ENCODE data around the gene ID1.
"Not testable (repeated sequence)": the region's sequence is repeated elsewhere in the genome, so short reads cannot be mapped to it uniquely, and the experiment has no call there.

The ID1 gene

DNA sequence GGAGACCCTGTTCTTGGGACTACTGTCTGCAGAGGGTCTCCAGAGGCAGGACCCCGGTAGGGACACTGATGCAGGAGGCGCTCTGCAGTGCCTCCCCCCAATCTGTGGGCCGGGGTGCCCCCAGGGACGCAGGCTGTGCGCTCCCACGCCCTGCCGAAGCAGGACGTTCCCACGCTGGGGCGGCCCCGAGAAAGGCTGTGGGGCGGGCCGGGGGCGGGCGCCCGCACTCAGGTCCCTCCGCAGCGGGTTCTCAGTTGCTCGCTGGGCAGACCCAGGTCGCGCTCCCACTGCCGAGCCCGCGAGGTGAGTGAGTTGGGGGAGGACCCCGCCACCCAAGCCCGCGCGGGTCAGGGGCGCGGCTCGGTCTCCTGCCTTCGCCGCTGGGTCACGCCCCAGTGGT is 32.6 kb downstream of the ID1 start, which contains the start of gene COX4I2:
TSS of gene COX4I2 (plus strand) at position 253 of the 400 bp plus-strand sequence. CDS start 1,106 bp downstream, outside the sequence.
- DNase-seq (ENCODE audit: low spot score), result no peak

DNA sequence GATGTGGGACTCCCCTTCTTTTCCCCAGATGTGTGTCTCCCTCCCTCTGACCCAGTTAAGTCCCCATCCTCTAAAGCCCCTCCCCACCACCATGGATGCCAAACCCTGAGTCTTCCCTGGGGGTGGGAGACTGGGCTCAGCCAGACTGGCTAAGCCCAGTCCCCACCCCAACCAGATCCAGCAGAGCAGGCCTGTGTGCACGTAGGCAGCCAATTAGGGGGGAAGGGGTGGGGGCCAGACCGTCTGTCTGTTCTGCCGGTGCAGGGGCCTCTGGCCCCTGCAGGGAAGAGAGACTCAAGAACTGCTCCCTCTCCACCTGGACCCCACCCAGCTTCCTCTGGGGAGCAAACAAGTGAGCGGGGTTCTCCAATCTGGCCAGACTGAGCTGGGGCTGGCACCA is 33.2 kb downstream of the ID1 start:
- no peak for DNase-seq (ENCODE audit: low spot score)

DNA sequence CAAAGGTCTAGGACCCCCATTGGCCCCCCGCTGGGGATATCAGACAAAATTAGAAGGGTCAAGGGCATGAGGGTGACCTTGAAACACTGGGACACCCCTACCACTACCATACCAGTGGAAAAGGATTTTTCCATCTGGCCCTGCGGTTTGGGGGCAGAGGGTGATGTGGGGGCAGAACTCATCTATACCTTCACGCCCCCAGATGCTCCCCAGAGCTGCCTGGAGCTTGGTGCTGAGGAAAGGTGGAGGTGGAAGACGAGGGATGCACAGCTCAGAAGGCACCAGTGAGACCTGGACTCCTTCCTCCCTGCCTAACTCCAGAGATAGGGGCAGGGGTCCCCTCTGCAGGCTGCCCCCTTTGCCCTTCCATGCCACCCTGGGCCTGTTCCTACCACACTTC is 33.7 kb downstream of the ID1 start:
- no peak for DNase-seq (ENCODE audit: low spot score)

DNA sequence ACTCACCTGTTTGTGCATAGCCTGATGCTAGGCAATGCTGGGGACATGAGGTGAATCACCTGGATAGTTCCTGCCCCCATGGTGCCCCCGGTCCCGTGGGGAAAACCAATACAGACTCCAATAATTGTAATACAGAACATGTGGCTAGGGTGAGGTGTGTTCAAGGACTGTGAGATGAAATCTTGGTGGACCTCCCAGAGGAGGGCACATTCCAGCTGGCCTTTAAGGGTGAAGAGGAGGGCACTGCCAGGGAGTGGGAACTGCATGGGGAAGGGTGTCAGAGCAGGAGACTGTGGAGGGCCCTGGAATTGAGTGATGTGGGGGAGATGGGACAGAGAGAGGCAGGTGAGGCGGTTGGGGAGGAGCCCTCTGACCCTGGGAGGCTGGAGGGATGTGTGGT is 35.2 kb downstream of the ID1 start:
- DNase-seq (ENCODE audit: low spot score), result no peak

DNA sequence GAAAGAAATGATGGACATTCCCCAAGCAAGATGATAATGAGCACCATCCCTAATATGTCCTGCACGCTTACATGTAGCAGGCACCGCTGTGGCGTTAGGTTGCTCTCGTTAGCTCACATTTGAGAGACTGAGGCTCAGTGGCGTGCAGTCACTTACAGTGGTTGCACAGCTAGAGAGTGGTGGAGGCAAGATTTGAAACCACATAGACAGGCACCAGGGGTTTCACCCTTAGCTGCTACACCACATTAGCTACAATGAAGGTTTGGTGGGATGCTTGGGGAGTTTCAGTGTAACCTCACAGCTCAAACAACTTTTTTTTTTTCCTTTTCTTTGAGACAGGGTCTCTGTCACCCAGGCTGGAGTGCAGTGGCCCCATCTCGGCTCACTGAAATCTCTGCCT is 36.3 kb downstream of the ID1 start:
- no peak for DNase-seq (ENCODE audit: low spot score)

DNA sequence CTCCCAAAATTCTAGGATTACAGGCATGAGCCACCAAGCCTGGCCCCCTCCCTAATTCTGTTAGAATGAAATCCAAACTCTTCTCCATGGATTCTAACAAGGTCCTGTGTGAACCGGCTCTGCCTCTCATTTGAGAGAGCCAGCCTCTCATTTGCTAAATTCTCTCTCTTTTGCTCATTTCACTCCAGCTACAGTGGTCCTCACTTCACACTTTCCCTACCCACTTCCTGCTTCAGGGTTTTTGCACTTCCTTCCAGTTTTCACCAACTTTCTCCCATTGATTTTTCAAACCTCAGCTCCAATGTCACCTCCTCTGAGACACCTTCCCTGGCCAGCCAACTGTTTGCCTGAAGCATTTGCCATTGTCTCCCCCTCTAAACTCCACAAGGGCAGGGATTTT is 37.7 kb downstream of the ID1 start:
- no peak for DNase-seq (ENCODE audit: low spot score)

DNA sequence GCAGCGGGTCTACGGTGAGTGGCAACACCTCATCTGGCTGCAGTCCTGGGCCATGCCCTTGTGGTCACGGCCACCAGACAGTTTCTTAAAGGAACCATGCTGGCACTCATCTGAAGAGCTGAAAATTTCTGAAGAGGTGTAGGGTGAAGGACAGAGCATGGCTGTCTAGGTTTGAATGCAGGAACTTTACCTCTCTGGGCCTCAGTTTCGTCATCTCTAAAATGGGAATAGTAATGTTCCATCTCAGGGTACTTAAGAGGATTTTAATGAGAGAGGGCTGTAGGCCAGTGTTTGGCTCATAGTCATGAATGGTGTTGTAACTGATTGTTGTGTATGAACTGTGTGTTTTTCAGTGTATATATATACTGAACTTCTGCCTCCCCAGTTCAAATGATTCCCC is 38.4 kb downstream of the ID1 start:
- DNase-seq (ENCODE audit: low spot score), result no peak

DNA sequence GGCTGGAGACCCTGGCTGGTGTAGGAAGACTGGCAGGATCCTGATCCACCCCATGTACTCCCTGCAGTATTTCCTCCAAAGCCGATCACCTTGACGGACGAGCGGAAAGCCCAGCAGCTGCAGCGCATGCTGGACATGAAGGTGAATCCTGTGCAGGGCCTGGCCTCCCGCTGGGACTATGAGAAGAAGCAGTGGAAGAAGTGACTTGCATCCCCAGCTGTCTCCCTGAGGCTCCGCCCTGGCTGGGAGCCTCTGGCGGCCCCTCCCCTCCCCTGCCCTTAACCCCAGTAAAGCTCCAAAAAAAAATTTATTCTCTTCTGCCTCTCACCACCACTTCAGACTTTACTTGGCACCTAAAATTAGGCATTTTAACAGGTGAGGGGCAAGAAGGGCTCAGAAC is 39.6 kb downstream of the ID1 start:
- no peak for DNase-seq (ENCODE audit: low spot score)

DNA sequence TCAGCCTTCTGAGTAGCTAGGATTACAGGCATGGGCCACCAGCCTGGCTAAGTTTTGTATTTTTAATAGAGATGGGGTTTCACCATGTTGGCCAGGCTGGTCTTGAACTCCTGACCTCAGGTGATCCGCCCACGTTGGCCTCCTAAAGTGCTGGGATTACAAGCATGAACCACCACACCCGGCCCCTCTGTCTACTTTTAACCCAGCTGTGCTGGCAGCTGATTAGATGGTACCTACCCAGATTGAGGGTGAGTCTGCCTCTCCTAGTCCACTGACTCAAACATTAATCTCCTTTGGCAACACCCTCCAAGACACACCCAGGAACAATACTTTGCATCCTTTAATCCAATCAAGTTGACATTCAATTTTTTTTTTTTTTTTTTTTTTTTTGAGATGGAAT is 43.0 kb downstream of the ID1 start:
- DNase-seq (ENCODE audit: low spot score), result not testable (repeated sequence)

DNA sequence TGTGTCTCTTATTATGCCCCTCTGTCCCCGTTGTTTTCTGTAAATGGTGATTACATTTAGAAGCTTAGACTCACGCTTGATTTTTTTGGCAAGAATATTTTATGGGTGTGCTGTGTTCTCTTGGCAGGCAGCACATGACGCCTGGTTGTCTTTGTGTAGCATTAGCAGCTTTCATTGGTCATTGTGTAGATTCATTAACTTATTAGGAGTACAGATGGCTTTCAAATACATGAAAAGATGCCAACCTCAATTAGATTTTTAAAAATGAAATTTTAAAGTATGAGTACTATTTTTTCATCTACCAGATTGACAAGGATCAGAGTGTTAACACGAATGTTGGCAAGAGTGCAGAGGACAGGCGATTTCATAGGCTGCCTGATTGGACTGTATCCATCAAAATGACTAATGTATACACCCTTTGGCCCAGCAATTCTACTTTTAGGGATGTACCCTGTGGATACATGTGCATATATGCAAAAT is 47.9 kb downstream of the ID1 start:
- DNase-seq (ENCODE audit: low spot score), result no peak

DNA sequence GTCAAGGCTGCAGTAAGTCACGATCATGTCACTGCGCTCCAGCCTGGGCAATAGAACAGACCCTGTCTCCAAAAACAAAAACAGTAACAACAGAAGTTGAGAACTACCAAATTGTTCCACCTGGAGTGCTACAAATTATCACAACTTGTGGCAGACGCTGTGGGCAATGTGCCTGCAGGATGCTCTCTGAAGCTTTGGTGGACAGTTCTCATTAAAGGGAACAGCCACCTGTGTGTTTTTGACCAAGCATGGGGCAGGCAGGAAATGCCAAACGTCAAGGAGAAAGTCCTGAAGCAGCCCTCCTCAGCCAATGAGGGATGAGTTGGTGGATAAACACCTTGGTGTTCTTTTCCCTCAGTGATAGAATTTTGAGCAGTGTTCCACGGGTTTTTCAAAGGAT is 48.5 kb downstream of the ID1 start:
- DNase-seq (ENCODE audit: low spot score), result no peak

DNA sequence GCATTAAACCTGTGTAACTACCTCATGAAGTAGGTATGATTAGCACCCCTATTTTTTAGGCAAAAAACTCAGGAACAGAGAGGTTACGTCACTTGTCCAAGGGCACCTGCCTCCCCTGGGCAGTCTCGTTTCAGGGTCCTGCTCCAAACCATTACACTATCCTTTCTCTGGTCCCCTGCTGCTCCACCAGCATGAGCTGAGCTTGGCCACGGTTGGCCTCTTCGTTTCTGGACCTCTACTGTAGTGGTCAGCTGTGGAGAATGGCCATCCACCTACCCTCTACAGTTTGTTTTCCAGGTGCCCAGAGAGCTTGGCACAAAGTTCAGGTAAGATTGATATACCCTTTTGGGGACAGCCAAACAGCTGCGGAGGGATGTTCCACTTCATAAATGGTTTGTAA is 49.4 kb downstream of the ID1 start:
- DNase-seq (ENCODE audit: low spot score), result no peak
